CD14-positive monocyte (primary cell): ENCODE measurements around the gene FBXL13. TPM values are rescaled to one million over a fixed set of nuclear protein-coding genes. Genes with fewer than 3 reads are reported as not detected.

Experiments used
- DNase-seq, 3 donors: peaks; one replicate each; pipeline ENCODE4 v3.0.0-alpha.2; 2011 to 2022
- H2AFZ ChIP-seq: 2 replicates; pipeline ENCODE4 v1.6.0; 2012; ENCODE audit warnings: mild to moderate bottlenecking, low read depth, low read length, inconsistent platforms; ENCODE audit not compliant: insufficient read depth, poor library complexity, severe bottlenecking
- H3K27ac ChIP-seq, 2 donors: 1 replicate in 1 of 2; 2 replicates in 1 of 2; pipeline ENCODE4 v1.5.1; 2012 to 2013; ENCODE audit warnings: low read length in 2 of 2, control low read depth in 1 of 2, inconsistent platforms in 1 of 2, low read depth in 1 of 2, mild to moderate bottlenecking in 1 of 2
- H3K27me3 ChIP-seq, 2 donors: one replicate each; pipeline versions ENCODE4 v1.6.0 to v1.6.1; 2011 to 2013; ENCODE audit warnings: low read length in 2 of 2; ENCODE audit not compliant: control insufficient read depth in 2 of 2, insufficient read depth in 2 of 2
- H3K36me3 ChIP-seq, 2 donors: replicated peaks in 1 of 2; 1 replicate in 1 of 2; 2 replicates in 1 of 2; pipeline versions ENCODE4 v1.5.1 to v1.6.1; 2012 to 2013; ENCODE audit warnings: low read length in 2 of 2, control low read depth in 1 of 2, inconsistent platforms in 1 of 2, mild to moderate bottlenecking in 1 of 2; ENCODE audit not compliant: insufficient read depth in 2 of 2, control insufficient read depth in 1 of 2
- H3K4me1 ChIP-seq, 2 donors: 1 replicate in 1 of 2; 2 replicates in 1 of 2; pipeline versions ENCODE4 v1.5.1 to v1.6.1; 2012 to 2013; ENCODE audit warnings: low read length in 2 of 2, control low read depth in 1 of 2, inconsistent platforms in 1 of 2, mild to moderate bottlenecking in 1 of 2, moderate library complexity in 1 of 2; ENCODE audit not compliant: insufficient read depth in 2 of 2, control insufficient read depth in 1 of 2
- H3K4me2 ChIP-seq: replicated peaks from 2 replicates; pipeline ENCODE3; 2012; ENCODE audit warnings: low read length, moderate library complexity, mild to moderate bottlenecking; ENCODE audit not compliant: poor library complexity, severe bottlenecking; ENCODE audit errors: extremely low read depth
- H3K4me3 ChIP-seq, 3 experiments: fragments of 200-600 bp in 1 of 3; sonication (generic) in 1 of 3; replicated peaks in 1 of 3; 1 replicate in 2 of 3; 2 replicates in 1 of 3; pipeline ENCODE4 v1.5.1; 2011 to 2013; ENCODE audit warnings: low read length in 3 of 3, mild to moderate bottlenecking in 3 of 3, control low read depth in 2 of 3, low read depth in 2 of 3, inconsistent platforms in 1 of 3, moderate library complexity in 1 of 3
- H3K79me2 ChIP-seq: 2 replicates; pipeline ENCODE4 v1.6.0; 2012; ENCODE audit warnings: mild to moderate bottlenecking, control low read depth, inconsistent platforms, low read length, moderate library complexity; ENCODE audit not compliant: insufficient read depth
- H3K9ac ChIP-seq: 2 replicates; pipeline ENCODE4 v1.6.0; 2017; ENCODE audit warnings: low read length, mild to moderate bottlenecking; ENCODE audit not compliant: insufficient read depth, poor library complexity, severe bottlenecking
- H3K9me3 ChIP-seq, 2 donors: replicated peaks in 1 of 2; 1 replicate in 1 of 2; 2 replicates in 1 of 2; pipeline versions ENCODE4 v1.5.1 to v1.6.1; 2012 to 2013; ENCODE audit warnings: low read length in 2 of 2, control low read depth in 1 of 2; ENCODE audit not compliant: control insufficient read depth in 1 of 2, insufficient read depth in 1 of 2
- H4K20me1 ChIP-seq: 2 replicates; pipeline ENCODE4 v1.6.0; 2012; ENCODE audit warnings: mild to moderate bottlenecking, low read length, control low read depth, moderate library complexity; ENCODE audit not compliant: insufficient read depth
- H3K27ac Mint-ChIP-seq, 7 donors: one replicate each; pipeline ENCODE4 v1.8.0; 2020; ENCODE audit warnings: mild to moderate bottlenecking in 7 of 7, mixed read lengths in 7 of 7, moderate library complexity in 6 of 7, inconsistent platforms in 2 of 7
- H3K27me3 Mint-ChIP-seq, 3 donors: one replicate each; pipeline ENCODE4 v1.8.0; 2021 to 2022; ENCODE audit warnings: low read depth in 3 of 3, mild to moderate bottlenecking in 3 of 3, mixed read lengths in 3 of 3, moderate library complexity in 3 of 3, inconsistent platforms in 1 of 3
- H3K36me3 Mint-ChIP-seq, 2 donors: one replicate each; pipeline ENCODE4 v1.8.0; 2020; ENCODE audit warnings: mixed read lengths in 2 of 2, inconsistent platforms in 1 of 2, mild to moderate bottlenecking in 1 of 2
- H3K4me1 Mint-ChIP-seq: one replicate; pipeline ENCODE4 v1.8.0; 2020; ENCODE audit warnings: mild to moderate bottlenecking, mixed read lengths
- H3K4me3 Mint-ChIP-seq, 2 donors: one replicate each; pipeline ENCODE4 v1.8.0; 2020; ENCODE audit warnings: mild to moderate bottlenecking in 2 of 2, mixed read lengths in 2 of 2, moderate library complexity in 1 of 2
- H3K9me3 Mint-ChIP-seq, 7 donors: one replicate each; pipeline ENCODE4 v1.8.0; 2020 to 2022; ENCODE audit warnings: mixed read lengths in 7 of 7, mild to moderate bottlenecking in 6 of 7, moderate library complexity in 6 of 7, inconsistent platforms in 2 of 7
- WGBS: methylation state at CpG from one replicate; pipeline ENCODE4 v1.1.5; 2013; ENCODE audit warnings: missing lambda C conversion rate; ENCODE audit not compliant: insufficient coverage; 5-methylcytosine and 5-hydroxymethylcytosine counted together
- intact Hi-C, 2 donors: fragments of 100-400 bp; cut with micrococcal nuclease; formaldehyde crosslinking; loops; one replicate each; pipeline versions ENCODE4 v1.15.0 to v1.15.1; 2023
- polyA plus RNA-seq, 3 donors: library from polyadenylated mRNA; depleted of rRNA in 1 of 3; unstranded in 2 of 3; stranded (reverse) in 1 of 3; fragments of 300-500 nt in 2 of 3; fragments of >200 nt in 1 of 3; fragmentation: Illumina TruSeq in 2 of 3; gene quantifications; 1 replicate in 2 of 3; 2 replicates in 1 of 3; pipeline ENCODE4 v1.2.3, GENCODE V29; 2012 to 2021
- TF ChIP-seq, protein P1 (sequence below): fragments of 200-600 bp; IDR thresholded peaks from one replicate; pipeline ENCODE4 v1.8.0; 2022; ENCODE audit warnings: antibody characterized with exemption, mild to moderate bottlenecking

FBXL13 gene
- polyA plus RNA-seq, 3 donors: 0.05 TPM; not detected in 2

DNA sequence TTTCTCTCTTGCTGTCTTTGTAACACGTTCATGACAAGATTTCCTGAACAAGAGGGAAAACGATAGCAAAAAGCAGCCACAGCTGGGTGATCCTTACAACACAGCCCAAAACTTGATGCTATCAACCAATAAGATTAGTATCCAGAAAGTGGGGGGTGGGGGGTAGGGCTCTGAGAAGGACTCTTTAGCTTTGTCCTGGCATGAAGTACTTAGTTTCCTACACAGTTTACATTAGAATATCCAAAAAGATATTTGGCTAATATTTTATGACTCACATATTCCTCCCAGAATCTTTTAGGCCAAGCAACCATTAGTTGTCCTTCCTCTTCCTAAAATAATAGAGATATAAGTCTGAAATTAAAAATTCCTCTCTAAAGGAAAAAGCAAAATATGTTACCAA, 184.7 kb downstream of the FBXL13 start:
- Histone ChIP-seq H3K9me3 (no peaks in the 10 kb centered on the region), H3K4me1 (peaks cover 50 to 59% of the 10 kb centered on the region in 2 donors), H2AFZ (no peak overlapping the region), H3K4me2 (no peak overlapping the region), H3K79me2 (no peaks in the 10 kb centered on the region), H3K36me3 (no peaks in the 10 kb centered on the region), H3K4me3 (no peak overlapping the region), H4K20me1 (no peaks in the 10 kb centered on the region), H3K9ac (no peak overlapping the region), H3K27ac (peak overlapping the region in 1 of 2 donors; percentile 36), H3K27me3 (no peaks in the 10 kb centered on the region)
- Mint-ChIP-seq H3K27me3 (no peaks in the 10 kb centered on the region), H3K36me3 (no peaks in the 10 kb centered on the region), H3K4me1 (peaks cover 73% of the 10 kb centered on the region), H3K4me3 (no peak overlapping the region), H3K9me3 (peaks cover 0 to 2% (median 0%) of the 10 kb centered on the region in 7 donors), H3K27ac (no peak overlapping the region)
- WGBS: no CpG with 5 or more reads among the region's 2 CpGs
- intact Hi-C loops: no loop called here
- TF ChIP-seq, protein P1, sequence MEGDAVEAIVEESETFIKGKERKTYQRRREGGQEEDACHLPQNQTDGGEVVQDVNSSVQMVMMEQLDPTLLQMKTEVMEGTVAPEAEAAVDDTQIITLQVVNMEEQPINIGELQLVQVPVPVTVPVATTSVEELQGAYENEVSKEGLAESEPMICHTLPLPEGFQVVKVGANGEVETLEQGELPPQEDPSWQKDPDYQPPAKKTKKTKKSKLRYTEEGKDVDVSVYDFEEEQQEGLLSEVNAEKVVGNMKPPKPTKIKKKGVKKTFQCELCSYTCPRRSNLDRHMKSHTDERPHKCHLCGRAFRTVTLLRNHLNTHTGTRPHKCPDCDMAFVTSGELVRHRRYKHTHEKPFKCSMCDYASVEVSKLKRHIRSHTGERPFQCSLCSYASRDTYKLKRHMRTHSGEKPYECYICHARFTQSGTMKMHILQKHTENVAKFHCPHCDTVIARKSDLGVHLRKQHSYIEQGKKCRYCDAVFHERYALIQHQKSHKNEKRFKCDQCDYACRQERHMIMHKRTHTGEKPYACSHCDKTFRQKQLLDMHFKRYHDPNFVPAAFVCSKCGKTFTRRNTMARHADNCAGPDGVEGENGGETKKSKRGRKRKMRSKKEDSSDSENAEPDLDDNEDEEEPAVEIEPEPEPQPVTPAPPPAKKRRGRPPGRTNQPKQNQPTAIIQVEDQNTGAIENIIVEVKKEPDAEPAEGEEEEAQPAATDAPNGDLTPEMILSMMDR: no peak
- no peak for DNase-seq

DNA sequence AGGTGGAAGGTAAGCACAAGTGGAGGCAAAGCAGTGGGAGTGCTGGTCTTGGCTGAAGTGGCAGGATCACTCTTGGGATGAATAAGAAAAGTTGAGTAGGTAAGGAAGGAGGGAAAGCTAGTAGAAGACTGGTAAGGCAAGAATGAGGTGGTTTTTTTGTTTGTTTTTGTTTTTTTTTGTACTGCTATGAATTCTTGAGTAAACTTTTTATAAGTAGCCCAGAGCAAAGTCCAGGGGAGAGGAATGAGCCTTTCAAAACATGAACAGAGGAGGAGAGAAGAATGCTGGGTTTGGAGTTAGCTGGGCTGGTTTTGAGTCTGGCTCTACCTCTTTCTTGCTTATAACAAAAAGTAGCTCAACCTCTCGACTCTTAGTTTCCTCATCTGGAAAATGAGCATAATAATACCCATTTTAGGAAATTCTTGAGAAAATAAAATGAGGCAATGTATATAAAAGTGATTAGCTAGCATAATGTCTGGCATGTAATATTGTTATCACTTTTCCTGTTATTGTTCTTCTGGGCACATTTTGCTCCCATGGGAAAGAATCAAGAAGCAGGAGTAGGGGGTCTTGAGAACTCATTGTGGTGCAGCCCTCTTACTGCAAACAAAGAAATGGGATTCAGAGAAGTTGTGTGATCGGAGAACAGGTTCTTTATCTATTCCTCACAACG, 185.9 kb downstream of the FBXL13 start:
- no peaks in the 10 kb centered on the region for H3K79me2 ChIP-seq
- intact Hi-C loops: no loop called here
- H3K4me1 ChIP-seq: peaks cover 55 to 59% of the 10 kb centered on the region in 2 donors
- no peaks in the 10 kb centered on the region for H4K20me1 ChIP-seq
- H3K4me3 ChIP-seq: no peak overlapping the region
- Mint-ChIP-seq H3K36me3 (no peaks in the 10 kb centered on the region), H3K9me3 (peaks cover 0 to 1% (median 0%) of the 10 kb centered on the region in 7 donors), H3K4me1 (peaks cover 65% of the 10 kb centered on the region), H3K4me3 (no peak overlapping the region), H3K27ac (no peak overlapping the region), H3K27me3 (no peaks in the 10 kb centered on the region)
- no peak for DNase-seq
- no peaks in the 10 kb centered on the region for H3K36me3 ChIP-seq
- H3K27ac ChIP-seq: no peak overlapping the region
- no CpG with 5 or more reads among the region's 3 CpGs for WGBS
- no peak overlapping the region for H3K9ac ChIP-seq
- TF ChIP-seq, protein P1: no peak
- no peaks in the 10 kb centered on the region for H3K9me3 ChIP-seq
- no peak overlapping the region for H3K4me2 ChIP-seq
- H2AFZ ChIP-seq: no peak overlapping the region
- H3K27me3 ChIP-seq: no peaks in the 10 kb centered on the region
